OCI-LY3 (cell line): Measurements from ENCODE around the gene RND3.

Experiments
- CTCF ChIP-seq: fragments of 200-600, 300-600 bp; sonication (generic); IDR thresholded peaks from 2 replicates; pipeline ENCODE4 v1.5.1; 2014; ENCODE audit warnings: antibody characterized with exemption, low read length, low read depth
- EZH2phosphoT487 ChIP-seq: fragments of 200-600 bp; shearing (Covaris generic); IDR thresholded peaks from 2 replicates; pipeline ENCODE4 v1.6.1; 2018; ENCODE audit warnings: antibody characterized with exemption, mixed run types, low read depth

GRCh38 chr2:150465703-150466569 is 21.5 kb downstream of the RND3 start:
- TF ChIP-seq CTCF (no peak), EZH2phosphoT487 (no peak)
